OCI-LY7 (cell line): Measurements from ENCODE around the gene REEP3. TPM values are rescaled to one million over a fixed set of nuclear protein-coding genes. Genes with fewer than 3 reads are reported as not detected.

Source experiments
- BruUV-seq: library from RNA; stranded (reverse); fragments of 400-500 nt; replicated peaks from 2 replicates; lab custom pipeline; 2021; lab: Mats Ljungman, UMichigan
- CTCF ChIA-PET: fragments of 300-600 bp; sonication (Branson Sonifier 250); formaldehyde crosslinking; loops from one replicate; lab custom pipeline; 2022; ENCODE audit warnings: antibody characterized with exemption; ENCODE audit not compliant: unreplicated experiment; lab: Charles Lee
- POLR2A ChIA-PET: fragments of 300-600 bp; sonication (Branson Sonifier 250); formaldehyde crosslinking; loops from one replicate; lab custom pipeline; 2022; ENCODE audit warnings: antibody characterized with exemption; lab: Charles Lee
- DNase-seq: peaks from one replicate; pipeline ENCODE4 v3.0.0-alpha.2; 2015; ENCODE audit warnings: low spot score
- H2AFZ ChIP-seq: fragments of 200-600 bp; sonication (generic), shearing (Covaris generic); 2 replicates; pipeline ENCODE4 v1.6.1; 2014; ENCODE audit warnings: mild to moderate bottlenecking, antibody characterized with exemption, low read length, moderate library complexity
- H3K27ac ChIP-seq: fragments of 200-600 bp; sonication (generic); 2 replicates; pipeline ENCODE4 v1.5.1; 2014; ENCODE audit warnings: mixed run types, low read depth, mild to moderate bottlenecking, moderate library complexity, low read length, inconsistent platforms; ENCODE audit not compliant: poor library complexity, severe bottlenecking
- H3K36me3 ChIP-seq: fragments of 200-600 bp; sonication (generic); 2 replicates; pipeline ENCODE4 v1.6.1; 2014; ENCODE audit warnings: mild to moderate bottlenecking, antibody characterized with exemption, low read length, moderate library complexity, mixed read lengths; ENCODE audit not compliant: insufficient read depth
- H3K4me1 ChIP-seq: fragments of 200-600 bp; sonication (generic); 2 replicates; pipeline ENCODE4 v1.5.1; 2014; ENCODE audit warnings: mild to moderate bottlenecking, low read length; ENCODE audit not compliant: insufficient read depth, poor library complexity, severe bottlenecking
- H3K4me2 ChIP-seq: fragments of 200-600 bp; sonication (generic); 2 replicates; pipeline ENCODE4 v1.6.1; 2014; ENCODE audit warnings: mild to moderate bottlenecking, low read length
- H3K4me3 ChIP-seq: fragments of 200-600 bp; sonication (generic); 2 replicates; pipeline ENCODE4 v1.5.1; 2014; ENCODE audit warnings: mild to moderate bottlenecking, low read depth, low read length; ENCODE audit not compliant: poor library complexity, severe bottlenecking
- H3K79me2 ChIP-seq: fragments of 200-600 bp; sonication (generic); 2 replicates; pipeline ENCODE4 v1.6.1; 2016; ENCODE audit warnings: low read depth, mild to moderate bottlenecking, low read length, moderate library complexity, mixed read lengths; ENCODE audit not compliant: insufficient read depth
- H3K9me2 ChIP-seq: fragments of 200-600 bp; sonication (generic); 2 replicates; pipeline ENCODE4 v1.6.1; 2016; ENCODE audit warnings: mild to moderate bottlenecking, low read length, mixed read lengths; ENCODE audit not compliant: insufficient read depth
- H3K9me3 ChIP-seq: fragments of 200-600 bp; sonication (generic); 2 replicates; pipeline ENCODE4 v1.6.1; 2014; ENCODE audit warnings: mild to moderate bottlenecking, mixed run types, low read length, mixed read lengths
- H4K20me1 ChIP-seq: fragments of 200-600 bp; sonication (generic); 2 replicates; pipeline ENCODE4 v1.6.1; 2014; ENCODE audit warnings: mild to moderate bottlenecking, antibody characterized with exemption, low read length, moderate library complexity, mixed read lengths; ENCODE audit not compliant: insufficient read depth
- CTCF ChIP-seq: fragments of 200-600 bp; sonication (generic); conservative IDR thresholded peaks from 2 replicates; pipeline ENCODE4 v1.5.1; 2014; ENCODE audit warnings: mild to moderate bottlenecking, antibody characterized with exemption, low read length, moderate library complexity, mixed read lengths
- EZH2phosphoT487 ChIP-seq: fragments of 200-600 bp; sonication (generic); IDR thresholded peaks from 2 replicates; pipeline ENCODE4 v1.6.1; 2018; ENCODE audit warnings: low read depth, borderline replicate concordance, mild to moderate bottlenecking, mixed run types, antibody characterized with exemption, low read length, moderate library complexity, mixed read lengths
- intact Hi-C: fragments of 100-400 bp; cut with micrococcal nuclease; formaldehyde crosslinking; loops from one replicate; pipeline ENCODE4 v1.10.0; 2022; ENCODE audit not compliant: unreplicated experiment
- total RNA-seq, 2 experiments: library from RNA; depleted of rRNA in 1 of 2; stranded (reverse); fragments of >200 nt in 1 of 2; shearing (Covaris generic) in 1 of 2; gene quantifications; 2 replicates each; pipeline ENCODE4 v1.2.3, GENCODE V29; 2014 to 2022

Gene REEP3
- total RNA-seq, 2 experiments from 2014 or later: 3.6 to 11.0 TPM

- Histone ChIP-seq H3K4me1 (no peaks in the 10 kb centered on the region), H3K36me3 (no peaks in the 10 kb centered on the region), H4K20me1 (no peaks in the 10 kb centered on the region), H3K4me3 (no peak overlapping the region), H3K4me2 (no peak overlapping the region), H3K9me3 (no peaks in the 10 kb centered on the region), H3K27ac (no peak overlapping the region), H3K79me2 (no peaks in the 10 kb centered on the region), H2AFZ (no peak overlapping the region), H3K9me2 (no peaks in the 10 kb centered on the region)
- intact Hi-C loops: no loop called here
- TF ChIP-seq EZH2phosphoT487 (no peak), CTCF (no peak)
- DNase-seq: no peak
- POLR2A ChIA-PET: interaction anchor here (0.7 kb wide), 2 partner anchors 43 to 458 kb away, joined by 3 read pairs; no protein-coding TSS in a partner anchor
- BruUV-seq: no TSS peak
- CTCF ChIA-PET: no interaction called here
Measured at GRCh38 chr10:63641799-63642198, 120.6 kb downstream of the REEP3 start.

- no peaks in the 10 kb centered on the region for H4K20me1 ChIP-seq
- no peaks in the 10 kb centered on the region for H3K9me3 ChIP-seq
- H3K36me3 ChIP-seq: no peaks in the 10 kb centered on the region
- H3K9me2 ChIP-seq: no peaks in the 10 kb centered on the region
- POLR2A ChIA-PET: no interaction called here
- CTCF ChIA-PET: no interaction called here
- no peak overlapping the region for H3K27ac ChIP-seq
- no peak overlapping the region for H3K4me3 ChIP-seq
- intact Hi-C loops: no loop called here
- no peak for DNase-seq
- TF ChIP-seq CTCF (no peak), EZH2phosphoT487 (no peak)
- no TSS peak for BruUV-seq
- no peak overlapping the region for H2AFZ ChIP-seq
- H3K4me2 ChIP-seq: no peak overlapping the region
- no peaks in the 10 kb centered on the region for H3K4me1 ChIP-seq
- no peaks in the 10 kb centered on the region for H3K79me2 ChIP-seq
Measured at GRCh38 chr10:63642808-63643207, 121.6 kb downstream of the REEP3 start.

GRCh38 chr10:63644418-63645142 lies 123.4 kb downstream of the REEP3 start:
- Histone ChIP-seq H2AFZ (no peak overlapping the region), H3K36me3 (no peaks in the 10 kb centered on the region), H4K20me1 (no peaks in the 10 kb centered on the region), H3K4me1 (no peaks in the 10 kb centered on the region), H3K4me3 (no peak overlapping the region), H3K79me2 (no peaks in the 10 kb centered on the region), H3K27ac (no peak overlapping the region), H3K4me2 (no peak overlapping the region), H3K9me3 (no peaks in the 10 kb centered on the region), H3K9me2 (no peaks in the 10 kb centered on the region)
- intact Hi-C loops: no loop called here
- TF ChIP-seq EZH2phosphoT487 (no peak), CTCF (no peak)
- POLR2A ChIA-PET: interaction anchor here (0.7 kb wide), 1 partner anchor 34 kb away, joined by 6 read pairs; no protein-coding TSS in a partner anchor
- CTCF ChIA-PET: no interaction called here
- no TSS peak for BruUV-seq
- DNase-seq: no peak
